K562 (cell line): ENCODE measurements around the gene AGO3.

ENCODE experiments used
- FOXK2 ChIP-seq, 2 experiments: fragments of 450-650 bp; IDR thresholded peaks in 1 of 2; conservative IDR thresholded peaks in 1 of 2; 2 replicates each; pipeline ENCODE4 v1.6.1; 2016; ENCODE audit warnings: low read depth in 2 of 2, mild to moderate bottlenecking in 1 of 2
- HDAC6 ChIP-seq: IDR thresholded peaks from 2 replicates; pipeline ENCODE4 v1.6.1; 2012; ENCODE audit warnings: low read depth, mild to moderate bottlenecking, control low read depth, inconsistent platforms, low read length, moderate library complexity
- RB1 ChIP-seq: fragments of 450-650 bp; IDR thresholded peaks from 2 replicates; pipeline ENCODE4 v1.6.1; 2017; ENCODE audit warnings: low read depth, mild to moderate bottlenecking
- TAF1 ChIP-seq: IDR thresholded peaks from 2 replicates; pipeline ENCODE4 v1.6.1; 2011; ENCODE audit warnings: mild to moderate bottlenecking, low read length, moderate library complexity; ENCODE audit not compliant: insufficient read depth, control insufficient read depth, severe bottlenecking; ENCODE audit errors: extremely low read depth
- TEAD1 ChIP-seq, 2 experiments: fragments of 450-650 bp in 1 of 2; sonication (generic) in 1 of 2; formaldehyde crosslinking; IDR thresholded peaks; 2 replicates each; pipeline versions ENCODE4 v1.4.0 to v1.8.0; 2020 to 2022; ENCODE audit warnings: mild to moderate bottlenecking in 2 of 2, missing genetic modification reagents in 1 of 2
- TF ChIP-seq, protein P1 (sequence below): fragments of 250-450 bp; sonication (Bioruptor Pico); IDR thresholded peaks from 2 replicates; pipeline ENCODE4 v1.5.0; 2021; ENCODE audit warnings: mild to moderate bottlenecking, borderline replicate concordance
- TF ChIP-seq, protein P2 (sequence below), 3 experiments: IDR thresholded peaks in 2 of 3; conservative IDR thresholded peaks in 1 of 3; 2 replicates each; pipeline ENCODE4 v1.5.1; 2011 to 2012; ENCODE audit warnings: low read length in 3 of 3, mild to moderate bottlenecking in 3 of 3, control low read depth in 2 of 3, improper control_type of control experiment in 1 of 3, inconsistent platforms in 1 of 3, low read depth in 1 of 3, mixed read lengths in 1 of 3, moderate library complexity in 1 of 3; ENCODE audit not compliant: insufficient read depth in 2 of 3
- TF ChIP-seq, protein P3 (sequence below): sonication (generic); formaldehyde crosslinking; IDR thresholded peaks from 2 replicates; pipeline ENCODE4 v1.8.0; 2022; ENCODE audit warnings: mild to moderate bottlenecking, missing genetic modification reagents

DNA sequence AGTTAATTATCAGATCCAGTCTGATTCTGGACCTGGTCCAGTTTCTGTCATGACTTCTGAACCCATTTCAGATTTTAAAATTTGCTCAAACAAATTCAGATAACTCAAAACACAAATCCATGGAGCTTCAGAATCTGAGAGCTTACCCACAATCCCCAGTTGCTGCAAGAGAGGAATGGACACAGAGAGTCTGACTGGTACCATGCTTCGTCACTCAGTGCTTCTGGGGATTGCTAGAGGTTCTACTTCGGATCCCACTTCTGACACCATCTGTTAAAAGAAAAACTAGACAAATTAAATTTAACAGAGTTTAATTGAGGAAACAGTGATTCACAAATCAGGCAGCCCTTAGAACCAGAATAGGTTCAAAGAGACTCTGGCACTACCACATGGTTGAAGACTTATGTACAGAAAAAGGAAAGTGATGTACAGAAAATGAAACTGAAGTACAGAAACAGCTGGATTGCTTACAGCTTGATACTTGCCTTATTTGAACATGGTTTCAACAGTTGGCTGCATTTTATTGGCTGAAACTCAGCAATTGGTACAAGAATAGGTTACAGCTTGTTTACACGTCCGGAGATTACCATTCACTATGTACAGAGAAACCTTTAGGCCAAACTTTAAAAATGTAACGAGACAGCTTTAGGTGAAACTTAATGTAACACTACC lies 92.3 kb downstream of the AGO3 start:
- TF ChIP-seq, protein P1, sequence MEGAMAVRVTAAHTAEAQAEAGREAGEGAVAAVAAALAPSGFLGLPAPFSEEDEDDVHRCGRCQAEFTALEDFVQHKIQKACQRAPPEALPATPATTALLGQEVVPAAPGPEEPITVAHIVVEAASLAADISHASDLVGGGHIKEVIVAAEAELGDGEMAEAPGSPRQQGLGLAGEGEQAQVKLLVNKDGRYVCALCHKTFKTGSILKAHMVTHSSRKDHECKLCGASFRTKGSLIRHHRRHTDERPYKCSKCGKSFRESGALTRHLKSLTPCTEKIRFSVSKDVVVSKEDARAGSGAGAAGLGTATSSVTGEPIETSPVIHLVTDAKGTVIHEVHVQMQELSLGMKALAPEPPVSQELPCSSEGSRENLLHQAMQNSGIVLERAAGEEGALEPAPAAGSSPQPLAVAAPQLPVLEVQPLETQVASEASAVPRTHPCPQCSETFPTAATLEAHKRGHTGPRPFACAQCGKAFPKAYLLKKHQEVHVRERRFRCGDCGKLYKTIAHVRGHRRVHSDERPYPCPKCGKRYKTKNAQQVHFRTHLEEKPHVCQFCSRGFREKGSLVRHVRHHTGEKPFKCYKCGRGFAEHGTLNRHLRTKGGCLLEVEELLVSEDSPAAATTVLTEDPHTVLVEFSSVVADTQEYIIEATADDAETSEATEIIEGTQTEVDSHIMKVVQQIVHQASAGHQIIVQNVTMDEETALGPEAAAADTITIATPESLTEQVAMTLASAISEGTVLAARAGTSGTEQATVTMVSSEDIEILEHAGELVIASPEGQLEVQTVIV (CRISPR knock-in tag) = no peak
- TF ChIP-seq, protein P2, sequence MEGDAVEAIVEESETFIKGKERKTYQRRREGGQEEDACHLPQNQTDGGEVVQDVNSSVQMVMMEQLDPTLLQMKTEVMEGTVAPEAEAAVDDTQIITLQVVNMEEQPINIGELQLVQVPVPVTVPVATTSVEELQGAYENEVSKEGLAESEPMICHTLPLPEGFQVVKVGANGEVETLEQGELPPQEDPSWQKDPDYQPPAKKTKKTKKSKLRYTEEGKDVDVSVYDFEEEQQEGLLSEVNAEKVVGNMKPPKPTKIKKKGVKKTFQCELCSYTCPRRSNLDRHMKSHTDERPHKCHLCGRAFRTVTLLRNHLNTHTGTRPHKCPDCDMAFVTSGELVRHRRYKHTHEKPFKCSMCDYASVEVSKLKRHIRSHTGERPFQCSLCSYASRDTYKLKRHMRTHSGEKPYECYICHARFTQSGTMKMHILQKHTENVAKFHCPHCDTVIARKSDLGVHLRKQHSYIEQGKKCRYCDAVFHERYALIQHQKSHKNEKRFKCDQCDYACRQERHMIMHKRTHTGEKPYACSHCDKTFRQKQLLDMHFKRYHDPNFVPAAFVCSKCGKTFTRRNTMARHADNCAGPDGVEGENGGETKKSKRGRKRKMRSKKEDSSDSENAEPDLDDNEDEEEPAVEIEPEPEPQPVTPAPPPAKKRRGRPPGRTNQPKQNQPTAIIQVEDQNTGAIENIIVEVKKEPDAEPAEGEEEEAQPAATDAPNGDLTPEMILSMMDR (IDR thresholded peaks at IDR 0.05 in 2 of 3, conservative IDR thresholded peaks at IDR 0.05 in 1 of 3; ENCODE audit: insufficient read depth in 2 of 3, low read depth in 1 of 3, low read length in 3 of 3) = no peak
- TF ChIP-seq FOXK2 (conservative IDR thresholded peaks at IDR 0.05 in 1 of 2, IDR thresholded peaks at IDR 0.05 in 1 of 2; ENCODE audit: low read depth in 2 of 2) = no peak
- no peak for TF ChIP-seq RB1
- TF ChIP-seq TAF1 = no peak
- TF ChIP-seq, protein P3, sequence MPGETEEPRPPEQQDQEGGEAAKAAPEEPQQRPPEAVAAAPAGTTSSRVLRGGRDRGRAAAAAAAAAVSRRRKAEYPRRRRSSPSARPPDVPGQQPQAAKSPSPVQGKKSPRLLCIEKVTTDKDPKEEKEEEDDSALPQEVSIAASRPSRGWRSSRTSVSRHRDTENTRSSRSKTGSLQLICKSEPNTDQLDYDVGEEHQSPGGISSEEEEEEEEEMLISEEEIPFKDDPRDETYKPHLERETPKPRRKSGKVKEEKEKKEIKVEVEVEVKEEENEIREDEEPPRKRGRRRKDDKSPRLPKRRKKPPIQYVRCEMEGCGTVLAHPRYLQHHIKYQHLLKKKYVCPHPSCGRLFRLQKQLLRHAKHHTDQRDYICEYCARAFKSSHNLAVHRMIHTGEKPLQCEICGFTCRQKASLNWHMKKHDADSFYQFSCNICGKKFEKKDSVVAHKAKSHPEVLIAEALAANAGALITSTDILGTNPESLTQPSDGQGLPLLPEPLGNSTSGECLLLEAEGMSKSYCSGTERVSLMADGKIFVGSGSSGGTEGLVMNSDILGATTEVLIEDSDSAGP (CRISPR knock-in tag) = no peak
- TF ChIP-seq TEAD1 (CRISPR knock-in tag; IDR thresholded peaks at IDR 0.05) = no peak
- TF ChIP-seq HDAC6 = no peak
